Activated CD8-positive, alpha-beta T cell treated with anti-CD3 and anti-CD28 coated beads for 36 hours (primary cell): ENCODE data around the gene SLC16A11. TPM values are rescaled to one million over a fixed set of nuclear protein-coding genes. Genes with fewer than 3 reads are reported as not detected.
"Not testable (repeated sequence)": the region's sequence is repeated elsewhere in the genome, so short reads cannot be mapped to it uniquely, and the experiment has no call there.

ENCODE experiments used
- ATAC-seq: fragments of 200-7000 bp; cut with Tn5 transposase; one replicate; pipeline ENCODE4 v1.10.0; 2021; ENCODE audit warnings: mild to moderate bottlenecking, moderate library complexity
- CTCF ChIA-PET: fragments of 350-600 bp; sonication (Branson Sonifier 250); formaldehyde crosslinking; loops from one replicate; lab custom pipeline; 2021; ENCODE audit warnings: antibody characterized with exemption; lab: Charles Lee
- POLR2A ChIA-PET: fragments of 350-600 bp; sonication (Branson Sonifier 250); formaldehyde crosslinking; loops from one replicate; lab custom pipeline; 2021; ENCODE audit warnings: antibody characterized with exemption; lab: Charles Lee
- DNase-seq: peaks from one replicate; pipeline ENCODE4 v3.0.0-alpha.2; 2020
- H3K27ac Mint-ChIP-seq: one replicate; pipeline ENCODE4 v1.8.0; 2021; ENCODE audit warnings: mild to moderate bottlenecking, mixed read lengths
- H3K27me3 Mint-ChIP-seq: one replicate; pipeline ENCODE4 v1.8.0; 2021; ENCODE audit warnings: mixed read lengths
- H3K36me3 Mint-ChIP-seq: one replicate; pipeline ENCODE4 v1.8.0; 2021; ENCODE audit warnings: low read depth, mixed read lengths
- H3K4me1 Mint-ChIP-seq: one replicate; pipeline ENCODE4 v1.8.0; 2021; ENCODE audit warnings: low read depth, mixed read lengths
- H3K4me3 Mint-ChIP-seq: one replicate; pipeline ENCODE4 v1.8.0; 2021; ENCODE audit warnings: mild to moderate bottlenecking, moderate library complexity, mixed read lengths
- H3K9me3 Mint-ChIP-seq: one replicate; pipeline ENCODE4 v1.8.0; 2021; ENCODE audit warnings: mixed read lengths
- CTCF ChIP-seq: fragments of 200-600 bp; IDR thresholded peaks from one replicate; pipeline ENCODE4 v1.8.0; 2022; ENCODE audit warnings: antibody characterized with exemption, mild to moderate bottlenecking
- intact Hi-C: fragments of 100-400 bp; cut with micrococcal nuclease; formaldehyde crosslinking; loops from one replicate; pipeline ENCODE4 v1.10.0; 2022
- total RNA-seq, 2 experiments: library from RNA; stranded (reverse); gene quantifications; one replicate each; pipeline ENCODE4 v1.2.3, GENCODE V29; 2021

Gene SLC16A11
- total RNA-seq, 2 experiments from 2014 or later = 3.1 to 3.4 TPM

GRCh38 chr17:6995500-6996255, 48.2 kb downstream of the SLC16A11 start, which contains the start of gene ALOX12:
ALOX12 (plus strand) TSS chr17:6996049; CDS start chr17:6996118, 69 bp downstream.
- H3K4me1 Mint-ChIP-seq = peaks cover 3% of the 10 kb centered on the region
- ATAC-seq (no peak), DNase-seq (no peak)
- intact Hi-C loops = no loop called here
- ChIA-PET POLR2A (no interaction called here), CTCF (interaction anchor here (0.9 to 3.2 kb wide), 5 partner anchors 9 to 85 kb away, joined by 3 to 9 read pairs (median 4); no protein-coding TSS in a partner anchor)
- TF ChIP-seq CTCF = no peak
- H3K36me3 Mint-ChIP-seq = peaks cover 15% of the 10 kb centered on the region
- H3K27me3 Mint-ChIP-seq = no peaks in the 10 kb centered on the region
- H3K9me3 Mint-ChIP-seq = no peaks in the 10 kb centered on the region
- no peak within 1 kb of the TSS for H3K27ac Mint-ChIP-seq
- H3K4me3 Mint-ChIP-seq = no peak within 1 kb of the TSS

GRCh38 chr17:6994666-6995256, 49.1 kb downstream of the SLC16A11 start:
- Mint-ChIP-seq H3K27me3 (no peaks in the 10 kb centered on the region), H3K4me3 (no peak overlapping the region), H3K27ac (no peak overlapping the region), H3K4me1 (peaks cover 3% of the 10 kb centered on the region), H3K9me3 (no peaks in the 10 kb centered on the region), H3K36me3 (peaks cover 12% of the 10 kb centered on the region)
- no peak for TF ChIP-seq CTCF
- ChIA-PET POLR2A (interaction anchor here (1.0 kb wide), 1 partner anchor 80 kb away, joined by 3 read pairs; no protein-coding TSS in a partner anchor), CTCF (interaction anchor here (0.9 to 3.2 kb wide), 5 partner anchors 9 to 84 kb away, joined by 3 to 11 read pairs (median 4); no protein-coding TSS in a partner anchor)
- DNase-seq (no peak), ATAC-seq (no peak)
- intact Hi-C loops = no loop called here

GRCh38 chr17:6994118-6994598, 49.7 kb downstream of the SLC16A11 start:
- ChIA-PET POLR2A (interaction anchor here (1.0 kb wide), 1 partner anchor 80 kb away, joined by 3 read pairs; no protein-coding TSS in a partner anchor), CTCF (interaction anchor here (1.1 to 3.2 kb wide), 4 partner anchors 9 to 83 kb away, joined by 3 to 11 read pairs (median 6); no protein-coding TSS in a partner anchor)
- Mint-ChIP-seq H3K4me3 (no peak overlapping the region), H3K27me3 (no peaks in the 10 kb centered on the region), H3K36me3 (peaks cover 12% of the 10 kb centered on the region), H3K9me3 (no peaks in the 10 kb centered on the region), H3K27ac (peak overlapping the region; percentile 36), H3K4me1 (peaks cover 3% of the 10 kb centered on the region)
- TF ChIP-seq CTCF = no peak
- ATAC-seq (no peak), DNase-seq (no peak)
- intact Hi-C loops = no loop called here

GRCh38 chr17:6993613-6994056, 50.3 kb downstream of the SLC16A11 start:
- DNase-seq, intact Hi-C loops, H3K27me3 Mint-ChIP-seq, ATAC-seq, H3K4me3 Mint-ChIP-seq, H3K4me1 Mint-ChIP-seq, H3K9me3 Mint-ChIP-seq: not testable (repeated sequence)
- ChIA-PET POLR2A (interaction anchor here (1.0 kb wide), 1 partner anchor 79 kb away, joined by 3 read pairs; no protein-coding TSS in a partner anchor), CTCF (interaction anchor here (0.7 to 3.2 kb wide), 4 partner anchors 8 to 100 kb away, joined by 3 to 11 read pairs (median 6); no protein-coding TSS in a partner anchor)
- peak overlapping the region; percentile 36 for H3K27ac Mint-ChIP-seq
- H3K36me3 Mint-ChIP-seq = peaks cover 12% of the 10 kb centered on the region

Other genes with a start within 250 kb of the SLC16A11 start
- gene TEKT1, start 212.4 kb downstream of the SLC16A11 start, total RNA-seq = not detected
- not detected for gene ALOX12, start 48.0 kb downstream of the SLC16A11 start, total RNA-seq
- 100 to 1,000 TPM in 1 of 2 experiments, 10 to 100 TPM in 1; 98.4 to 107 TPM for gene RNASEK, start 31.5 kb downstream of the SLC16A11 start, total RNA-seq
- 1 to 10 TPM; 1.2 to 2.4 TPM for gene BCL6B, start 21.0 kb downstream of the SLC16A11 start, total RNA-seq
- gene SLC16A13, start 8.1 kb downstream of the SLC16A11 start, total RNA-seq = 1 to 10 TPM; 4.8 to 5.9 TPM
- not detected for gene CLEC10A, start 36.2 kb upstream of the SLC16A11 start, total RNA-seq
- gene ASGR2, start 70.7 kb upstream of the SLC16A11 start, total RNA-seq = not detected
- gene ASGR1, start 135.3 kb upstream of the SLC16A11 start, total RNA-seq = 1 to 10 TPM; 2.6 to 3.9 TPM
- 1 to 10 TPM; 9.5 to 9.7 TPM for gene DLG4, start 175.7 kb upstream of the SLC16A11 start, total RNA-seq
- gene ACADVL, start 175.8 kb upstream of the SLC16A11 start, total RNA-seq = 100 to 1,000 TPM; 288 to 291 TPM
- gene DVL2, start 190.4 kb upstream of the SLC16A11 start, total RNA-seq = 10 to 100 TPM; 50.0 to 53.6 TPM
- 10 to 100 TPM; 17.8 to 24.4 TPM for gene PHF23, start 195.4 kb upstream of the SLC16A11 start, total RNA-seq
- 100 to 1,000 TPM; 104 to 118 TPM for gene GABARAP, start 198.4 kb upstream of the SLC16A11 start, total RNA-seq
- gene CTDNEP1, start 207.6 kb upstream of the SLC16A11 start, total RNA-seq = 100 to 1,000 TPM; 159 to 160 TPM
- gene ELP5, start 208.1 kb upstream of the SLC16A11 start, total RNA-seq = 10 to 100 TPM; 80.2 to 85.4 TPM
- 1 to 10 TPM; 1.5 to 1.7 TPM for gene CLDN7, start 218.4 kb upstream of the SLC16A11 start, total RNA-seq
- gene SLC2A4, start 237.6 kb upstream of the SLC16A11 start, total RNA-seq = under 1 TPM; 0.07 to 0.25 TPM